ENCODE results near the gene WIPF3.

Gene WIPF3

DNA sequence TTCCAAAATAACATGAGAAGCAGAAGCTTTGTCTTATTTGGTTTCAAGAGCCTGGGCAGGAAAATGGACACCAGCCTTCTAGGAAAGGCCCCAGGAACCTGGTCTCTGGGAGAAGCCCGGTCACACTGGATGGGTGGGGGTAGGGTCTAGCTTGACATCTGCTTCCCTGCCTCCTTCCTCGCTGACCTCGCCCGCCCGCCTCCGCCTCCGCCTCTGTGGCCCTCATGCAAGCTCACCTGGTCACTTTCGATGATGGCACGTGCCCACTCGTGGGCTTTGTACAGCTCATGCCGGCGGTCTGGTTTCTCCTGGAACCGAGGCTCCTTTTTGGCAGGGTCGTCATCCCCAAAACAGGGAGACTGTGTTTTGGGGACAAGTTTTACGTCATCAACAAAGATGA, 119.9 kb downstream of the WIPF3 start:
- Histone ChIP-seq H3K4me3 (ENCODE audit: severe bottlenecking) (no peak overlapping the region), H3K27ac (ENCODE audit: poor library complexity, severe bottlenecking) (no peak overlapping the region), H3K36me3 (ENCODE audit: low read depth) (peaks cover 35% of the 10 kb centered on the region), H3K27me3 (ENCODE audit: insufficient read depth, poor library complexity, severe bottlenecking) (no peaks in the 10 kb centered on the region), H3K9me3 (ENCODE audit: severe bottlenecking) (no peaks in the 10 kb centered on the region), H3K4me1 (ENCODE audit: insufficient read depth, poor library complexity, severe bottlenecking) (no peaks in the 10 kb centered on the region)
- ATAC-seq (ENCODE audit: low read depth): no peak
- TF ChIP-seq, protein P1, sequence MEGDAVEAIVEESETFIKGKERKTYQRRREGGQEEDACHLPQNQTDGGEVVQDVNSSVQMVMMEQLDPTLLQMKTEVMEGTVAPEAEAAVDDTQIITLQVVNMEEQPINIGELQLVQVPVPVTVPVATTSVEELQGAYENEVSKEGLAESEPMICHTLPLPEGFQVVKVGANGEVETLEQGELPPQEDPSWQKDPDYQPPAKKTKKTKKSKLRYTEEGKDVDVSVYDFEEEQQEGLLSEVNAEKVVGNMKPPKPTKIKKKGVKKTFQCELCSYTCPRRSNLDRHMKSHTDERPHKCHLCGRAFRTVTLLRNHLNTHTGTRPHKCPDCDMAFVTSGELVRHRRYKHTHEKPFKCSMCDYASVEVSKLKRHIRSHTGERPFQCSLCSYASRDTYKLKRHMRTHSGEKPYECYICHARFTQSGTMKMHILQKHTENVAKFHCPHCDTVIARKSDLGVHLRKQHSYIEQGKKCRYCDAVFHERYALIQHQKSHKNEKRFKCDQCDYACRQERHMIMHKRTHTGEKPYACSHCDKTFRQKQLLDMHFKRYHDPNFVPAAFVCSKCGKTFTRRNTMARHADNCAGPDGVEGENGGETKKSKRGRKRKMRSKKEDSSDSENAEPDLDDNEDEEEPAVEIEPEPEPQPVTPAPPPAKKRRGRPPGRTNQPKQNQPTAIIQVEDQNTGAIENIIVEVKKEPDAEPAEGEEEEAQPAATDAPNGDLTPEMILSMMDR (IDR thresholded peaks at IDR 0.05; ENCODE audit: poor library complexity, severe bottlenecking): no peak
- no peak for DNase-seq (ENCODE audit: low spot score)

DNA sequence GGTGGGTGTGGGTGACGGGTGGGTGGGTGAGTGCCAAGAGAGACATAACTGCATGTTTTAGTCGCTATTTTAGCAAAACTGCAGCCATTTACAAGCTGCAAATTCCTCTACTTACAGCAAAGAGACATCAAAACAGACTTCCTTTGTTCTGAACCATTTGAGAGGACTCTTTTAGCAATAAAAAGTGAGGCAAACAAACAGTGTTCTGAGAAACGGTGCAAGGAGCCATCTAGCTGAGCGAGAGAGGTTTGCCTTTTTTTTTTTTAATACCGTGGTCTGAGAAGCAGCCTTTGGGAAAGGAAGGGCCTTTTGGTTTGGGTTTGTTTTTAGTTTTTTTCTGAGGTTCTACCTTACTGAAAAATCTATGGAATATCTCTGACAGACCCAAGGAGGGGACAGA, 120.4 kb downstream of the WIPF3 start:
- Histone ChIP-seq H3K4me1 (ENCODE audit: insufficient read depth, poor library complexity, severe bottlenecking) (no peaks in the 10 kb centered on the region), H3K9me3 (ENCODE audit: severe bottlenecking) (no peaks in the 10 kb centered on the region), H3K4me3 (ENCODE audit: severe bottlenecking) (no peak overlapping the region), H3K36me3 (ENCODE audit: low read depth) (peaks cover 36% of the 10 kb centered on the region), H3K27me3 (ENCODE audit: insufficient read depth, poor library complexity, severe bottlenecking) (no peaks in the 10 kb centered on the region), H3K27ac (ENCODE audit: poor library complexity, severe bottlenecking) (no peak overlapping the region)
- no peak for DNase-seq (ENCODE audit: low spot score)
- no peak for ATAC-seq (ENCODE audit: low read depth)
- TF ChIP-seq, protein P1 (IDR thresholded peaks at IDR 0.05; ENCODE audit: poor library complexity, severe bottlenecking): no peak

DNA sequence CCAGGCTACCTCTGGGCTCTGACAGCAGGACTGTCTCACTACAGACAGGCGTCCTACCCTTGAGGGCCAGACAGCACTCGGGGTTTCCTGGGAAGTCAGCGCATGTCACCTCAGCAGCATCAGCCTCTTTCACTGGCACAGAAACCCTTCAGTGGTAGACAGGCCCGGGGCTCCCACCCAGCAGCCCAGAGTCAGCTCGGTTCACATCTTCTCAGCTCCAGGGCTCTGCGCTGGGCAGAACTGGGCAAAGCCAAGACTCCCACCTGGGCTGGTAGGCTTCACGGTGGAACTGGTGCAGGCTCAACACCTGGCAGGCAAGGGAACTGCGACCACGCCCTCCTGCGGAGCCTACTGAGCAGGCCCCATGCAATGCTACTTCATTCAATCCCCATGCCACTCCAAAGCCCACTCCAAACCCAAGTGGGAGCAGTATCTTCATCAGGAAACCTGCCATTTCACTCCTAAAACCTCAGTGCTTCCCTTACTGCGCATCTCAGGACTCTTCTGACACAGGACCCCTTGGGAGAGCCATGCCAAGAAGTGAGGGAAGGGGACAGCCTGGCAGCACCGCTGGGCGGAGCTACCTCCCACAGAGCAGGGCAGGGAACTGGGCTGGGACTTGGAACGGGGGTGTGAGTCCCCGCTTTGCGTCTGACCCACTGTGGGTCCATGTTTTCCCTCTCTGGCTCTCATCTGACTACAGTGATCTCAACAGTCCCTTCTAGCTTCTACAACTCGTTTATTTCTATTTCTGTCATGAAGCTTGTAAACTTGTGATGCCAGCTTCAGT, 122.9 kb downstream of the WIPF3 start:
- peaks cover 51% of the 10 kb centered on the region for H3K36me3 ChIP-seq (ENCODE audit: low read depth)
- TF ChIP-seq, protein P1 (IDR thresholded peaks at IDR 0.05; ENCODE audit: poor library complexity, severe bottlenecking): no peak
- no peak for DNase-seq (ENCODE audit: low spot score)

DNA sequence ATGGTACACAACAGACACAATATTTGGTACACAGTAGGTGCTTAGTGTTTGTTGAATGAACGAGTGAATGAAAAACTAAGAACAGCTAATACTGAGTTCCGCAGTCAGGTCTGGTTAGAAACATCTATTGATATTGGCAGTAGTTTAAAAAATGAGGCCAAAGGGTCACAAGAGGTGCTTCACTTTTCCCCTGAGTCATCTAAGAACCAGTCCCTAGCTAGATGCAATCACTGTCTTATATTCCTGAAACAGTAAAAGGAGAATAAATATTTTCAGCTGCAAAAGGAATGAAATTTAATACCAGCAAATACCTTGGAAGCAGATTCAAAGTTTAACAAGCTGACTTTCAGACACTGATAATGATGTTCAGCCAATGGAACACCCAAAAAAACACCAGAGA, 128.8 kb downstream of the WIPF3 start:
- DNase-seq (ENCODE audit: low spot score) (no peak), ATAC-seq (ENCODE audit: low read depth) (no peak)
- no peak overlapping the region for H3K27ac ChIP-seq (ENCODE audit: poor library complexity, severe bottlenecking)
- H3K27me3 ChIP-seq (ENCODE audit: insufficient read depth, poor library complexity, severe bottlenecking): no peaks in the 10 kb centered on the region
- H3K4me1 ChIP-seq (ENCODE audit: insufficient read depth, poor library complexity, severe bottlenecking): no peaks in the 10 kb centered on the region
- peaks cover 87% of the 10 kb centered on the region for H3K36me3 ChIP-seq (ENCODE audit: low read depth)
- TF ChIP-seq, protein P1 (IDR thresholded peaks at IDR 0.05; ENCODE audit: poor library complexity, severe bottlenecking): no peak
- H3K4me3 ChIP-seq (ENCODE audit: severe bottlenecking): no peak overlapping the region
- H3K9me3 ChIP-seq (ENCODE audit: severe bottlenecking): no peaks in the 10 kb centered on the region

More for the DNA sequence above, 122.9 kb downstream of the WIPF3 start:
- Histone ChIP-seq H3K4me3 (ENCODE audit: severe bottlenecking) (no peak overlapping the region), H3K4me1 (ENCODE audit: insufficient read depth, poor library complexity, severe bottlenecking) (no peaks in the 10 kb centered on the region), H3K27me3 (ENCODE audit: insufficient read depth, poor library complexity, severe bottlenecking) (no peaks in the 10 kb centered on the region), H3K27ac (ENCODE audit: poor library complexity, severe bottlenecking) (no peak overlapping the region), H3K9me3 (ENCODE audit: severe bottlenecking) (no peaks in the 10 kb centered on the region)
- no peak for ATAC-seq (ENCODE audit: low read depth)

DNA sequence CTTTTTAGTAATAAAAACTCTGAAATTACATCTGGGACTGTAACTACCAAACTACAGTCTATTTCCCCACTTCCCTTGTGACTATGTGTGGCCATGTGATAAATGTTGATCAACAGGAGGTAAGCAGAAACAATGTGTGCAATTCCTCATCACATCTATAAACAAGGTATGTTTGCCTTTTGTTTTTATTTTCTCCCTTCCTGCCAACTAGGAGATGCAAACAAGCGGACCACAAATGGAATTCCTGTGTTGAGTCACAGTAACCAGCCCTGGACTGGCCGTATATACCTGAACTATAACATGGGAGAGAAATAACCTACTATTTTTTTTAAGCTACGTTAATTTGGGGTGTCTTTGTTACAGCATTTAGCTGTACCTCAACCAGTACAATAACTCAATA, 130.8 kb downstream of the WIPF3 start:
- no peak for DNase-seq (ENCODE audit: low spot score)
- Histone ChIP-seq H3K27ac (ENCODE audit: poor library complexity, severe bottlenecking) (no peak overlapping the region), H3K36me3 (ENCODE audit: low read depth) (peaks cover 87% of the 10 kb centered on the region), H3K27me3 (ENCODE audit: insufficient read depth, poor library complexity, severe bottlenecking) (no peaks in the 10 kb centered on the region), H3K9me3 (ENCODE audit: severe bottlenecking) (no peaks in the 10 kb centered on the region), H3K4me3 (ENCODE audit: severe bottlenecking) (no peak overlapping the region), H3K4me1 (ENCODE audit: insufficient read depth, poor library complexity, severe bottlenecking) (no peaks in the 10 kb centered on the region)
- TF ChIP-seq, protein P1 (IDR thresholded peaks at IDR 0.05; ENCODE audit: poor library complexity, severe bottlenecking): no peak
- ATAC-seq (ENCODE audit: low read depth): no peak

Data from RWPE2 (cell line).